ENCODE results near the gene SNAI3.

SNAI3 gene

GRCh38 chr16:88721815-88722755 is 35.8 kb upstream of the SNAI3 start:
- no peak for DNase-seq
- no peak for ATAC-seq

DNA sequence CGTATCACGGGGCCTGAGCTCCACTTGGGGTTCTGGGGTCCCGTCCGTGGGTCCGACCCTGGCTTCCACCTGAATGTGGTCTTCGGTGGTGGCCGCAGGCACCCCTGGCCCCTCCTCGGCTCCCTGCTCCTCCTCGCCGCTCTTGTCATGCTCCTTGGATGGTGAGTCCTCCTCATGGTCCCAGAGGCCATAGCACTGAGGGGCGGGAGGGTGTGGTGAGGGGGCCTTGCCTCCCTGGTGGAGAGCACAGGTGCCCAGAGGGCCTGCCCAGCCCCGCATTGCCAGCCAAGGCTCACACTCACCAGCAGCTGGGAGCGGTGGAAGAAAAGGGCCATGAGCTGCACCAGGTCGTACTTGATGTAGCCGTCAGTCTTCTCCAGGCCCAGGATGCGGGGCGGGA is 34.9 kb upstream of the SNAI3 start:
- DNase-seq (no peak), ATAC-seq (no peak)

GRCh38 chr16:88720396-88720970 is 34.2 kb upstream of the SNAI3 start:
- DNase-seq, result no peak
- ATAC-seq, result no peak

DNA sequence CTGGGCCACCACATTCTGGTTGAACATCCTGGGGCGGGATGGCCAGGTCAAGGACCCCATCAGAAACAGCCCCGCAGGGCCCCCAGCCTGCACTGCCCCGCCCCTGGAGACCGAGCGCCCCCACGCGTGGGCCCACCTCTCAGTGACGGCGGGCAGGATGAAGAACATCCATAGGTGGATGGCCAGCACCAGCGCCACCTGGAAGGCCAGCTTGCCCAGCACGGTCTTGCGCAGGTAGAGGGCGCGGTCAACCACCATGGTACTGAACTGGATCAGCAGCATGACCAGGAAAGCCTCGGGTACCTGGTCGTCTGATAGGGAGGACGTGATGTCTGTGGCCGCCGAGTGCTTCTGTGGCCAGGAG is 33.6 kb upstream of the SNAI3 start:
- DNase-seq, result no peak
- ATAC-seq, result no peak

GRCh38 chr16:88719267-88719932 is 33.1 kb upstream of the SNAI3 start:
- no peak for ATAC-seq
- no peak for DNase-seq

DNA sequence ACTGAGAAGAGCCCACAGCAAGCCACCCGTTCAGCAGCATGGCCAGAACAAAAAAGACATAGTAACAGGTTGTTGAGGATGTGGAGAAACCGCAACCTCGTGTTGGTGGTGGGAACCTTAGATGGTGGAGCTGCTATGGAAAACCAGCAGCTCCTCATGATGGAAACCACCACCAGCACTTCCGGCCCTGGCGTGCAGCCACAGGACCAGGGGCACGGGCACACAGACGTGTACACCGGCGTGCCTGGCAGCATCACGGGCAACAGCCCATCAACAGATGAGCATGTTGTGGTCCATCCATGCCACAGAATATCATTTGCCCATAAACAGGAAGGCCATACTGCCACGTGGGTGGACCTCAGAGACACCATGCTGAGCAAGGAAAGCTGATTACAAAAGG is 31.9 kb upstream of the SNAI3 start:
- no peak for ATAC-seq

DNA sequence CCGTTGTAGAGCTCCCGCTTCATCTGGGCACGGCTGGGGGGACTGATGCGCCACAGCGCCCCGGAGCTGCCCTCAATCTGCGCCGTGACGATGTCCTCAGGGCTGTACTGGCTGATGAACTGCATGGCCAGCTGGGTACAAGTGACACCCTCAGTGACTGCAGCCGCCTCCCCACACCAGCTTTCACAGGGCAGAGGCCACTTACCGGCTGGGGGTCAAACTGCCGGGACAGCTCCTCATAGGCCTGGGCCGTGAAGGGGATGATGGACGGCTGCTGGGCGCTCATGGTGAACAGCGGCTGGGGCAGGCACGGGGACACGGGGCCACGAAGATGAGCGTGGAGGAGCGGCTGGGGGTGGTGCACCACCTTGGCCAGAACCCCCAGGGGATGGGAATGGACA is 30.3 kb upstream of the SNAI3 start:
- ATAC-seq, result no peak
- no peak for DNase-seq

More for the DNA sequence above, 31.9 kb upstream of the SNAI3 start:
- no peak for DNase-seq

- ATAC-seq (no peak), DNase-seq (no peak)
Observed at GRCh38 chr16:88716201-88716600, 29.9 kb upstream of the SNAI3 start.

- ATAC-seq (no peak), DNase-seq (no peak)
Observed at GRCh38 chr16:88715312-88716190, 29.2 kb upstream of the SNAI3 start.

DNA sequence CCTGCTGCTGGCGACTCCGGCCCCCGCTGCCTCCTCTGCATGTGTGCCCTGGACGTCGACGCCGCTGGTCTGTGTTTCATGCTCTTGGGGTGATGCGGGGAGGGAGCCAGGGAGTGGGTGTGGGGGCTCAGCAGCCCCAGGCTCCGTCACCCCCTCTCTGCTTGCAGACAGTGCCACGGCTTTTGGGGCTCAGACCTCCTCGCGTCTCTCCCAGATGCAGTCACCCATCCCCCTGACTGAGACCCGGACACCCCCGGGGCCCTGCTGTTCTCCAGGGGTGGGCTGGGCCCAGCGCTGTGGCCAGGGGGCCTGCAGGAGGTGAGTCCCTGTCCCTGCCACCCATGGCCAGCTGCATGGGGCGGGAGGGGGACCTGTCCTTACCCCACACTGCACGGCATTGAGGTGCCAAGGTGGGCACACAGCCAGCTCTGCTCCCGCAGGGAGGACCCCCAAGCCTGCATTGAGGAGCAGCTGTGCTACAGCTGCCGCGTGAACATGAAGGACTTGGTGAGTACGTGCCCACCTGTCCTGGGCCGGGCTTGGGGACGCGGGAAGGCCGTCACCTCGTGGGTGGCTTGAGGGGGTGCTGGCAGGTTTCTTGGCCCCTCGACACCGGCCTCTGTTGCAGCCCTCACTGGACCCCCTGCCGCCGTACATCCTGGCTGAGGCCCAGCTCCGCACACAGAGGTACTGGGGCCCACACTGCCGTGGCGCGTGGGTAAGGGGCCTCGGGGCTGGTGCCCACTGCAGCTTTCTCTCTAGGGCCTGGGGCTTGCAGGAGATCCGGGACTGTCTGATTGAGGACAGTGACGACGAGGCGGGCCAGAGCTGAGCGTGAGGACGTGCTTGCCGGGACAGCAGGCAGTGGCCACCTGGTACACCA is 28.4 kb upstream of the SNAI3 start:
- no peak for ATAC-seq
- no peak for DNase-seq

DNA sequence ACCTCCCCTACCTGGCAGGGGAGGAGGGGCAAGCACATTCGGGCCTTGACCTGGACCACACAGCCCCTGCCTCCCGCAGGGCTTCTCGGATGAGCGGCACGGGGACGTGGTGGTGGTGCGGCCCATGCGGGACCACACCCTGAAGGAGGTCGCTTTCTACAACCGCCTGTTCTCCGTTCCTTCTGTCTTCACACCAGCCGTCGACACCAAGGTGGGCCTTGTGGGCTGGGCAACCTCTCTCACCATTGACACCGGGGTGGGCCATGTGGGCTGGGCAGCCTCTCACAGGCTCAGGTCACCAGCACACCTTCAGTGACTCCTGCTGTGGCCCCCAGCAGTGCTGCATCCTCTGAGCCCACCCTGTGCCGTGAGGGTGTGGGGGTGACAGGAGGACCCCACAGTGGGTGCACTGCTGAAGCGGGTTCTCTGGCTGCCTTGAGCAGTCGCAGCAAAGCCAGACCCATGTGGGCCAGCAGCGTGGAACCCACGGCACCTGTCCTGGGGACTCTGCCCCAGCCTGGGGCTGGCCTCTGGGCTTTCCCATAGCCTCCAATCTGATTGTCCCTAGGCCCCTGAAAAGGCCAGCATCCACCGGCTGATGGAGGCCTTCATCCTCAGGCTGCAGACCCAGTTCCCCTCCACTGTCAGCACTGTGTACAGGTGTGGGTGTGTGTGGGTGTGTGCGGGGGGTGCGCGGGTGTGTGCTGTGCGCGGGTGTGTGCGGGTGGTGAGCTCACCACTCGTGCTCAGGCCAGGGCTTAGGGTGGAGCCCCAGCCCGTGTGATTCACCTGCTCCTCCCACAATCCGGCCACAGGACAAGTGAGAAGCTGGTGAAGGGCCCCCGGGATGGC is 27.5 kb upstream of the SNAI3 start:
- DNase-seq (no peak), ATAC-seq (peak; percentile 7)

DNA sequence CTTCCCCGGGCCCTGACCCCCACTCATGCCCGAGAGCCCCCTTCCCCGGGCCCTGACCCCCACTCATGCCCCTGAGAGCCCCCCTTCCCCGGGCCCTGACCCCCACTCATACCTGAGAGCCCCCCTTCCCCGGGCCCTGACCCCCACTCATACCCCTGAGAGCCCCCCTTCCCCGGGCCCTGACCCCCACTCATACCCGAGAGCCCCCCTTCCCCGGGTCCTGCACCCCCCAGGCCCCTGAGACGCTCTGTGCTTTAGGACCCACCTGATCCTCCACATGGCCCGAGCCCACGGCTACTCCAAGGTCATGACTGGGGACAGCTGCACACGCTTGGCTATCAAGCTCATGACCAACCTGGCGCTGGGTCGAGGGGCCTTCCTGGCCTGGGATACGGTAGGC is 26.7 kb upstream of the SNAI3 start:
- ATAC-seq (no peak), DNase-seq (no peak)

- DNase-seq (no peak), ATAC-seq (no peak)
Observed at GRCh38 chr16:88712362-88712979, 26.2 kb upstream of the SNAI3 start.

- no peak for ATAC-seq
- no peak for DNase-seq
Observed at GRCh38 chr16:88711750-88712340, 25.5 kb upstream of the SNAI3 start.

GRCh38 chr16:88710556-88710955 is 24.2 kb upstream of the SNAI3 start:
- no peak for DNase-seq

GRCh38 chr16:88706965-88707826 is 20.9 kb upstream of the SNAI3 start:
- DNase-seq (no peak), ATAC-seq (no peak)

More at GRCh38 chr16:88710556-88710955, 24.2 kb upstream of the SNAI3 start:
- no peak for ATAC-seq

DNA sequence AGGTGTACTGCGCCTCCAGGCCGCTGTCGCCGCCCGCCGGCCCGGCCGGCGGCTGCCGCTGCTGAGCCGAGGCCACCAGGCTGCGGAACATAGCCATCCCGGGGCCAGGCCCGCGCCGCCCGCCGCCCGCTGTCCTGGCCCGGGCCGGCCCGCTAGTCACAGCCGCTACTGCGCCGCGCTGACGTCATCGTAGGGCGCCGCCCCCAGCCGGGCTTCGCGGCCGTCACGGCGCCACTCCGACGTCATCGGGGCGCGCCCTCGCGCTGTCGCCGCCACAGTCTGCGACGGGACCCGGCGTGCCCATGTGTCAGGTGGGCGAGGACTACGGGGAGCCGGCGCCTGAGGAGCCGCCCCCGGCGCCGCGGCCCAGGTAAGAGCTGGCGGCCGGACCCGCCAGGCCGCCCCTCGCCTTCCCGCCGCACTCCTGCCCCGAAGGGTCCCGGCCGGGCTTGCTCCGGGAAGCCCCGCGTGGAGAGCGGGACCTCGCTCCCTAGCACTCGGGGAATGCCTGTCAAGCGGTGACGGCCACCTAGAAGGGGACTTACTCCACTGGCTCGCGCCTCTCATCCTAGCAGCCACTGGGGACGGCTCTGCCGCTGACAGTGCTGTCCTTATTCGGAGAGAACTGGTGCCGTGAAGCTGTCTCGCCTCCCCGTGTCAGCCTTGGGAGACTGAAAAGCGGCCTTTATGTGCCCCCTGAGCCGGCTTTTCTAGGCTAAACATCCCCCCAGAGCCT is 20.1 kb upstream of the SNAI3 start, which contains the start of the genes CTU2 and RNF166:
Gene CTU2 (plus strand): TSS at position 275 of the 736 bp plus-strand sequence. CDS start 28 bp downstream, at position 303.
Gene RNF166 (minus strand): TSS at position 180 of the 736 bp plus-strand sequence. CDS start 83 bp downstream, at position 97.
- DNase-seq (peak; percentile 98), ATAC-seq (peak; percentile 71)

Data from stimulated activated naive CD8-positive, alpha-beta T cell treated with anti-CD3 and anti-CD28 coated beads, Interleukin-15, Interleukin-2, amounts not matched to agents 100 U/mL and 50 U/mL, for 24 hours (primary cell).